Epithelial cell of proximal tubule (primary cell): ENCODE measurements around the gene USB1. TPM values are rescaled to one million over a fixed set of nuclear protein-coding genes. Genes with fewer than 3 reads are reported as not detected.
A peak's percentile ranks its signal among the peaks of the same experiment; 100 is the strongest.

Source experiments
- DNase-seq: peaks from one replicate; pipeline ENCODE4 v3.0.0-alpha.2; 2011; ENCODE audit warnings: low read depth
- H3K4me3 ChIP-seq: 2 replicates; pipeline ENCODE4 v1.5.1; 2011; ENCODE audit warnings: low read depth, mild to moderate bottlenecking, low read length
- total RNA-seq: library from RNA; depleted of rRNA; stranded (reverse); fragments of >200 nt; gene quantifications from 2 replicates; pipeline ENCODE4 v1.2.3, GENCODE V29; 2015
- TF ChIP-seq, protein P1 (sequence below): conservative IDR thresholded peaks from 2 replicates; pipeline ENCODE4 v1.5.1; 2012; ENCODE audit warnings: low read depth, mild to moderate bottlenecking, low read length

The USB1 gene
- total RNA-seq, 1 donor from 2014 or later, result 31.2 TPM

- H3K4me3 ChIP-seq, result no peak overlapping the region
- no peak for DNase-seq
- TF ChIP-seq, protein P1, sequence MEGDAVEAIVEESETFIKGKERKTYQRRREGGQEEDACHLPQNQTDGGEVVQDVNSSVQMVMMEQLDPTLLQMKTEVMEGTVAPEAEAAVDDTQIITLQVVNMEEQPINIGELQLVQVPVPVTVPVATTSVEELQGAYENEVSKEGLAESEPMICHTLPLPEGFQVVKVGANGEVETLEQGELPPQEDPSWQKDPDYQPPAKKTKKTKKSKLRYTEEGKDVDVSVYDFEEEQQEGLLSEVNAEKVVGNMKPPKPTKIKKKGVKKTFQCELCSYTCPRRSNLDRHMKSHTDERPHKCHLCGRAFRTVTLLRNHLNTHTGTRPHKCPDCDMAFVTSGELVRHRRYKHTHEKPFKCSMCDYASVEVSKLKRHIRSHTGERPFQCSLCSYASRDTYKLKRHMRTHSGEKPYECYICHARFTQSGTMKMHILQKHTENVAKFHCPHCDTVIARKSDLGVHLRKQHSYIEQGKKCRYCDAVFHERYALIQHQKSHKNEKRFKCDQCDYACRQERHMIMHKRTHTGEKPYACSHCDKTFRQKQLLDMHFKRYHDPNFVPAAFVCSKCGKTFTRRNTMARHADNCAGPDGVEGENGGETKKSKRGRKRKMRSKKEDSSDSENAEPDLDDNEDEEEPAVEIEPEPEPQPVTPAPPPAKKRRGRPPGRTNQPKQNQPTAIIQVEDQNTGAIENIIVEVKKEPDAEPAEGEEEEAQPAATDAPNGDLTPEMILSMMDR, result no peak
These were observed 22.1 kb upstream of the USB1 start for GRCh38 chr16:57979006-57979585.

DNA sequence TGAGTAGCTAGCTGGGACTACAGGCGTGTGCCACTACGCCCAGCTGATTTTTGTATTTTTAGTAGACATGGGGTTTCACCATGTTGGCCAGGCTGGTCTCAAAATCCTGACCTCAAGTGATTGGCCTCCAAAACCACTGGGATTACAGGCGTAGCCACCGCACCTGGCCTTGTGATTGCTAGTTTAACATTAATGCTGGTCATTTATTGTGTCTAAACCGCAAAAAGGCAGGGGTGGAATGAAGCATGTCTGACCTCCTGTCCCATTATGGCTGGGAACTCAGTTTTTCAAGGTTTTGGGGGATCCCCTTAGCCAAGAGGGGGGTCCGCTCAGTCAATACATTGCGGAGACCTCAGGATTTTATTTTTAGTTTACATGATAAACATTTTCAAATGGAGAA lies 19.6 kb upstream of the USB1 start:
- no peak overlapping the region for H3K4me3 ChIP-seq
- DNase-seq, result no peak
- TF ChIP-seq, protein P1, result no peak

DNA sequence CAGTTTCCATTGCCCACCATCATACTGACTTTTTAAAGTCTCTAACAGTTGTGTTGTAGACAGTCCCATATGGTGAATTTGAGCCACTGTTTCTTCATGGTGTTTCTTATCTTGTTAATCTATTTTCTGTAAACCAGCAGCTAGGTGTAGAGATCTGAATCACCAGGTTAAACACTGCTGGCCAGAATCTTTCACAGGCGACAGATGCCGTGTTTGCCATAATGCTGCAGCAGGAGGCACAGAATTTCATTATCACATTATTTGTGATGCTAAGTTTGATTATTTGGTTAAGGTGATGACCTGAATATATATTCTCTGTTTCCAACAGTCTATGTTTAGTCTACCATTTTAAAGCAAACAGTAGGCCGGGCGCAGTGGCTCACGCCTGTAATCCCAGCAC lies 18.8 kb upstream of the USB1 start:
- TF ChIP-seq, protein P1, result no peak
- DNase-seq, result no peak
- H3K4me3 ChIP-seq, result no peak overlapping the region

GRCh38 chr16:57984443-57985203 lies 16.6 kb upstream of the USB1 start:
- peak overlapping the region; percentile 52 for H3K4me3 ChIP-seq
- TF ChIP-seq, protein P1, result no peak
- no peak for DNase-seq

DNA sequence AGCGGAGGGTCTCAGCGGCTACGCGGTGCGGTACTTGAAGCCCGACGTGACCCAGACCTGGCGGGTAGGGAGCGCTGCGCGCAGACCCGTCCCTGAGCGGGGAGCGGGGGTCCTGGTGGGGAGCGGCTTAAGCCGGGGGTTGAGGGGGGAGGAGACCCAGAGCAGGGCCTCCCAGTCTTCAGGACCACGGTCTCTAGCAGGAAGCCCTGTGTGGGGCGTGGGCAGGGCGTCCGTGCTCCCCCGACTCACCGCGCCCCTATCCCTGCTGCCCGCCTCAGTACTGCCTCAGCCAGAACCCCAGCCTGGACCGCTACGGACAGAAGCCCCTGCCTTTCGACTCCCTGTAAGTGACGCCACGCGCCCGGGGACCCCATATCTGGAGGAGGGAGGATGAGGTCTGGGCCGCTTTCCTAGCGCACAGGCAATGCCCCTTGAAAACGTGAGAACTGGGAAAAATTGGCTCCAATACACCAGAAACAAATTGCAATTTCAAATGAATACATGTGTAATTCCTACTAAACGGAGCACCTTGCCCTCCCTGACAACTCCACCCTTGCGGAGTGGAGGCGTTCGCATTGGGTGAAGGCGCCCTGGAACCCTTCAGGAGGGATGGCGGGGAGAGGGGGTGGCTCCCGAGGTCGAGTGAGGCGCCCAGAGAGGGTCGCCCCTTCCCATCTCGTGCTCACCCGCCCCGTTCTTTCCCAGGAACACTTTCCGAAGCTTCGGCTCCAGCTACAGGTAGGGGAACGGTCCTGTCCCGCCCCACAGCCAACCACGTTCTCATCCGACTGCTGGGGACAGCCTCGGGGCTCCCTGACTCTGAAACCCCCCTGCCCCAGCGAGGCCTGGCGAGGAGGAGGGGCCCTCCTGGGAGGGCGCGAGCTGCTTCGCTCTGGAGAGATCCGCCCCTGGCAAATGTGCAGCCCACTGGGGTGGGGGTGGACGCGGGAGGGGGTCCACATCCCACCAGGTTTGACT lies 15.7 kb upstream of the USB1 start:
- TF ChIP-seq, protein P1, result no peak
- no peak for DNase-seq
- H3K4me3 ChIP-seq, result peak overlapping the region; percentile 52

DNA sequence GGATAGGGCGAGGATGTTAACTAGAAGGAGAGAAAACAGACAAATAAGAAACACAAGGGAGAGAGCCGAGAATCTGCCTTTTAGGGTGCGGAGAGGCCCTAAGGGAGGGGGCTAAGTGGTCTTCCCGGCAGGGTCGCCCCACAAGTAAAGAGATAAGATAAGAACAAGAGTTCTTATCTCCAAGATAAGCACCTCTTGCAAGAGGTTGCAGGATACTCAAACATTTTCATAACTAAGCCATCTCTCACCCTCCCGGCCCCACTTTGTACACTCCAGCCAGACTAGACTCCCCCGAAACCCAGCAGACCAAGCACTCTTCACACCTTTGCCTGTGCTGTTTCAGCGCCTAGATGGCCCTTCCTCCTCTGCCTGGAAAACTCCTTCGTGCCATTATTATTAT lies 15.0 kb upstream of the USB1 start:
- H3K4me3 ChIP-seq, result no peak overlapping the region
- DNase-seq, result no peak
- TF ChIP-seq, protein P1, result no peak
